H1 (cell line): Measurements from ENCODE around the gene ADIPOR1. TPM values are rescaled to one million over a fixed set of nuclear protein-coding genes. Genes with fewer than 3 reads are reported as not detected.

ENCODE experiments used
- CTCF ChIA-PET: fragments of 300-600 bp; sonication (Branson Sonifier 250); formaldehyde crosslinking; loops from one replicate; lab custom pipeline; 2021; ENCODE audit not compliant: partially characterized antibody; lab: Charles Lee
- POLR2A ChIA-PET: fragments of 300-600 bp; sonication (Branson Sonifier 250); formaldehyde crosslinking; loops from one replicate; lab custom pipeline; 2021; ENCODE audit warnings: inconsistent platforms; ENCODE audit not compliant: partially characterized antibody; lab: Charles Lee
- DNase-seq, 2 experiments: peaks; one replicate each; pipeline versions ENCODE4 v3.0.0 to v3.0.0-alpha.2; 2010 to 2022; ENCODE audit warnings: low spot score in 2 of 2, low read depth in 1 of 2, mixed read lengths in 1 of 2
- FAIRE-seq: peaks from 2 replicates; lab custom pipeline; 2011; peaks lifted over from hg19 to GRCh38; lab: Jason Lieb, UNC
- H2AFZ ChIP-seq: 2 replicates; pipeline ENCODE4 v1.8.1; 2012; ENCODE audit warnings: low read length, inconsistent platforms
- H2AK5ac ChIP-seq: 2 replicates; pipeline ENCODE4 v1.6.1; 2013; ENCODE audit warnings: low read depth, low read length
- H2BK120ac ChIP-seq: replicated peaks from 2 replicates; pipeline ENCODE3; 2013; ENCODE audit warnings: low read depth, low read length, inconsistent platforms
- H2BK12ac ChIP-seq: 2 replicates; pipeline ENCODE4 v1.6.1; 2013; ENCODE audit warnings: low read depth, low read length
- H2BK15ac ChIP-seq: 2 replicates; pipeline ENCODE4 v1.6.1; 2013; ENCODE audit warnings: low read length
- H2BK20ac ChIP-seq: 2 replicates; pipeline ENCODE4 v1.6.1; 2013; ENCODE audit warnings: low read length
- H2BK5ac ChIP-seq: 2 replicates; pipeline ENCODE4 v1.6.1; 2013; ENCODE audit warnings: low read depth, low read length
- H3K14ac ChIP-seq: 2 replicates; pipeline ENCODE4 v1.6.1; 2013; ENCODE audit warnings: inconsistent platforms; ENCODE audit not compliant: insufficient read length
- H3K18ac ChIP-seq: 2 replicates; pipeline ENCODE4 v1.6.1; 2013; ENCODE audit warnings: low read length; ENCODE audit errors: extremely low read depth
- H3K23ac ChIP-seq: 2 replicates; pipeline ENCODE4 v1.6.1; 2013; ENCODE audit warnings: inconsistent platforms; ENCODE audit not compliant: insufficient read length
- H3K23me2 ChIP-seq: 2 replicates; pipeline ENCODE4 v1.6.1; 2013; ENCODE audit warnings: low read depth, low read length
- H3K27ac ChIP-seq: 2 replicates; pipeline ENCODE4 v1.6.1; 2011; ENCODE audit warnings: low read depth, low read length, inconsistent platforms
- H3K27me3 ChIP-seq, 4 experiments: replicated peaks in 1 of 4; 1 replicate in 1 of 4; 2 replicates in 3 of 4; pipeline versions ENCODE4 v1.6.1 to v1.8.1; 2011 to 2013; ENCODE audit warnings: low read length in 3 of 4, mild to moderate bottlenecking in 3 of 4, inconsistent platforms in 2 of 4, mixed read lengths in 2 of 4, moderate library complexity in 1 of 4; ENCODE audit not compliant: control insufficient read depth in 3 of 4, insufficient read depth in 3 of 4; ENCODE audit errors: extremely low read depth in 1 of 4
- H3K36me3 ChIP-seq, 4 experiments: 2 replicates each; pipeline versions ENCODE4 v1.6.1 to v1.8.1; 2011 to 2013; ENCODE audit warnings: mild to moderate bottlenecking in 4 of 4, low read length in 3 of 4, moderate library complexity in 2 of 4, control low read depth in 1 of 4, inconsistent platforms in 1 of 4; ENCODE audit not compliant: insufficient read depth in 4 of 4, control insufficient read depth in 2 of 4
- H3K4ac ChIP-seq: replicated peaks from 2 replicates; pipeline ENCODE3; 2013; ENCODE audit warnings: low read length, low read depth, mixed read lengths, inconsistent platforms; ENCODE audit not compliant: insufficient read length
- H3K4me1 ChIP-seq, 4 experiments: replicated peaks in 1 of 4; 1 replicate in 1 of 4; 2 replicates in 3 of 4; pipeline versions ENCODE4 v1.6.1 to v1.8.1; 2011 to 2013; ENCODE audit warnings: low read length in 3 of 4, inconsistent platforms in 2 of 4, mixed read lengths in 1 of 4; ENCODE audit not compliant: insufficient read depth in 4 of 4, control insufficient read depth in 3 of 4
- H3K4me2 ChIP-seq, 2 experiments: 2 replicates each; pipeline versions ENCODE4 v1.6.1 to v1.8.1; 2011 to 2013; ENCODE audit warnings: low read depth in 2 of 2, low read length in 2 of 2, control low read depth in 1 of 2, inconsistent platforms in 1 of 2, mild to moderate bottlenecking in 1 of 2; ENCODE audit not compliant: insufficient read depth in 1 of 2
- H3K4me3 ChIP-seq, 4 experiments: fragments of 200-600, 300-600 bp in 1 of 4; sonication (generic), shearing (Covaris generic), sonication (Bioruptor Twin) in 1 of 4; 2 replicates each; pipeline versions ENCODE4 v1.5.1 to v1.8.1; 2011 to 2016; ENCODE audit warnings: low read length in 4 of 4, low read depth in 3 of 4, control low read depth in 2 of 4, inconsistent platforms in 2 of 4, mild to moderate bottlenecking in 2 of 4, mixed read lengths in 1 of 4, moderate library complexity in 1 of 4; ENCODE audit not compliant: insufficient read depth in 2 of 4; ENCODE audit errors: extremely low read depth in 1 of 4
- H3K56ac ChIP-seq: replicated peaks from 2 replicates; pipeline ENCODE3; 2013; ENCODE audit warnings: low read depth, mild to moderate bottlenecking, mixed read lengths, low read length, inconsistent platforms; ENCODE audit not compliant: insufficient read length
- H3K79me1 ChIP-seq: 2 replicates; pipeline ENCODE4 v1.6.1; 2013; ENCODE audit warnings: low read depth, low read length, control low read depth
- H3K79me2 ChIP-seq, 2 experiments: 2 replicates each; pipeline versions ENCODE4 v1.6.1 to v1.8.1; 2012 to 2013; ENCODE audit warnings: low read length in 2 of 2, mild to moderate bottlenecking in 2 of 2, inconsistent platforms in 1 of 2; ENCODE audit not compliant: insufficient read depth in 2 of 2, control insufficient read depth in 1 of 2
- H3K9ac ChIP-seq, 4 experiments: replicated peaks in 1 of 4; 1 replicate in 1 of 4; 2 replicates in 3 of 4; pipeline versions ENCODE4 v1.6.1 to v1.8.1; 2011 to 2013; ENCODE audit warnings: low read depth in 3 of 4, low read length in 3 of 4, control low read depth in 2 of 4, mild to moderate bottlenecking in 2 of 4, moderate library complexity in 2 of 4, inconsistent platforms in 1 of 4; ENCODE audit errors: extremely low read depth in 1 of 4
- H3K9me3 ChIP-seq, 2 experiments: 2 replicates each; pipeline versions ENCODE4 v1.6.1 to v1.8.1; 2012 to 2013; ENCODE audit warnings: mild to moderate bottlenecking in 2 of 2, moderate library complexity in 2 of 2, control low read depth in 1 of 2, inconsistent platforms in 1 of 2, low read depth in 1 of 2, low read length in 1 of 2, mixed read lengths in 1 of 2; ENCODE audit not compliant: insufficient read depth in 2 of 2
- H4K20me1 ChIP-seq, 2 experiments: replicated peaks in 1 of 2; 2 replicates each; pipeline versions ENCODE3 to v1.8.1; 2011 to 2013; ENCODE audit warnings: inconsistent platforms in 2 of 2, low read length in 2 of 2, mild to moderate bottlenecking in 1 of 2; ENCODE audit not compliant: insufficient read depth in 2 of 2, control insufficient read depth in 1 of 2
- H4K5ac ChIP-seq: 2 replicates; pipeline ENCODE4 v1.6.1; 2013; ENCODE audit warnings: low read length, low read depth, mixed read lengths, inconsistent platforms; ENCODE audit not compliant: insufficient read length
- H4K8ac ChIP-seq: 2 replicates; pipeline ENCODE4 v1.8.0; 2013; ENCODE audit warnings: mild to moderate bottlenecking, moderate library complexity, low read length, inconsistent platforms; ENCODE audit not compliant: insufficient read depth; ENCODE audit errors: extremely low read depth
- H4K91ac ChIP-seq: replicated peaks from 2 replicates; pipeline ENCODE3; 2013; ENCODE audit warnings: low read length, mixed read lengths, inconsistent platforms; ENCODE audit not compliant: insufficient read length
- BCL11A ChIP-seq, 2 experiments: IDR thresholded peaks; one replicate each; pipeline ENCODE4 v1.6.1; 2011; ENCODE audit warnings: low read depth in 2 of 2, low read length in 2 of 2, mild to moderate bottlenecking in 2 of 2
- BRCA1 ChIP-seq: IDR thresholded peaks from 2 replicates; pipeline ENCODE4 v1.6.1; 2012; ENCODE audit warnings: low read depth, low read length, improper control_type of control experiment
- CREB1 ChIP-seq: IDR thresholded peaks from 2 replicates; pipeline ENCODE4 v1.6.1; 2012; ENCODE audit warnings: inconsistent platforms
- HDAC6 ChIP-seq: IDR thresholded peaks from one replicate; pipeline ENCODE4 v1.7.1; 2012; ENCODE audit warnings: low read depth, mild to moderate bottlenecking, inconsistent platforms, low read length, moderate library complexity
- JUND ChIP-seq: IDR thresholded peaks from 2 replicates; pipeline ENCODE4 v1.6.1; 2011; ENCODE audit warnings: mild to moderate bottlenecking, improper control_type of control experiment, low read length
- MAX ChIP-seq: IDR thresholded peaks from 2 replicates; pipeline ENCODE4 v1.6.1; 2012; ENCODE audit warnings: inconsistent platforms
- NANOG ChIP-seq: IDR thresholded peaks from 2 replicates; pipeline ENCODE4 v1.6.1; 2011; ENCODE audit warnings: low read length, low read depth, mild to moderate bottlenecking, inconsistent platforms; ENCODE audit not compliant: insufficient read depth, poor library complexity, severe bottlenecking
- POU5F1 ChIP-seq: IDR thresholded peaks from 2 replicates; pipeline ENCODE4 v1.6.1; 2011; ENCODE audit warnings: low read depth, mild to moderate bottlenecking, low read length, moderate library complexity
- RXRA ChIP-seq: IDR thresholded peaks from 2 replicates; pipeline ENCODE4 v1.6.1; 2011; ENCODE audit warnings: low read depth, mild to moderate bottlenecking, low read length, moderate library complexity; ENCODE audit not compliant: insufficient read depth
- SIX5 ChIP-seq: IDR thresholded peaks from 2 replicates; pipeline ENCODE4 v1.6.1; 2011; ENCODE audit warnings: mild to moderate bottlenecking, low read depth, low read length
- TEAD4 ChIP-seq: IDR thresholded peaks from 2 replicates; pipeline ENCODE4 v1.6.1; 2012; ENCODE audit warnings: low read depth, low read length, inconsistent platforms, mixed read lengths
- ZNF274 ChIP-seq: IDR thresholded peaks from 2 replicates; pipeline ENCODE4 v1.7.0; 2012; ENCODE audit warnings: low read length, borderline replicate concordance; ENCODE audit errors: extremely low read depth
- polyA plus RNA-seq, 7 experiments: library from polyadenylated mRNA; depleted of rRNA in 3 of 7; stranded (reverse) in 5 of 7; unstranded in 2 of 7; fragments of >200 nt in 5 of 7; fragments of 200-250 nt in 2 of 7; gene quantifications; 1 replicate in 5 of 7; 2 replicates in 1 of 7; 4 replicates in 1 of 7; pipeline versions ENCODE4 v1.2.1 to v1.2.3, GENCODE V29; 2011 to 2013; ENCODE audit warnings: missing spikeins in 2 of 7, mixed read lengths in 2 of 7
- total RNA-seq: library from RNA; stranded (reverse); fragmentation: NEBNext Ultra II Directional; extraction: Animal tissue kit (Norgen Biotek cat#: 25700); gene quantifications from 2 replicates; pipeline ENCODE4 v1.2.1, GENCODE V29; 2021
- TF ChIP-seq, protein P1 (sequence below): IDR thresholded peaks from 2 replicates; pipeline ENCODE4 v1.6.1; 2011; ENCODE audit warnings: low read length, improper control_type of control experiment
- TF ChIP-seq, protein P2 (sequence below): IDR thresholded peaks from 2 replicates; pipeline ENCODE4 v1.6.1; 2012; ENCODE audit warnings: inconsistent platforms

Gene ADIPOR1
- total and polyA plus RNA-seq, 2 of the 8 experiments (the other 6 are each of a cell fraction or from before 2014, with no cell fraction given), result 69.8 to 118 TPM

- Histone ChIP-seq H3K4me1 (no peaks in the 10 kb centered on the region), H3K14ac (no peak overlapping the region), H4K91ac (no peak overlapping the region), H2BK5ac (no peak overlapping the region), H3K36me3 (no peaks in the 10 kb centered on the region), H3K56ac (no peak overlapping the region), H2BK12ac (no peak overlapping the region), H2BK15ac (no peak overlapping the region), H3K79me2 (no peaks in the 10 kb centered on the region), H3K9ac (no peak overlapping the region), H3K27ac (no peak overlapping the region), H3K9me3 (no peaks in the 10 kb centered on the region), H2AK5ac (no peak overlapping the region), H2BK20ac (no peak overlapping the region), H4K20me1 (no peaks in the 10 kb centered on the region), H3K4me2 (no peak overlapping the region), H3K27me3 (no peaks in the 10 kb centered on the region), H3K4me3 (no peak overlapping the region), H2AFZ (no peak overlapping the region), H3K23ac (no peak overlapping the region), H2BK120ac (no peak overlapping the region), H4K5ac (no peak overlapping the region), H3K18ac (no peak overlapping the region), H3K23me2 (no peaks in the 10 kb centered on the region), H4K8ac (no peak overlapping the region), H3K4ac (no peak overlapping the region), H3K79me1 (no peaks in the 10 kb centered on the region)
- CTCF ChIA-PET, result interaction anchor here (0.6 to 5.6 kb wide), 4 partner anchors 8 to 66 kb away, joined by 3 to 43 read pairs (median 4); no protein-coding TSS in a partner anchor
- POLR2A ChIA-PET, result interaction anchor here (2.6 kb wide), 1 partner anchor 16 kb away, joined by 8 read pairs; the partner anchor contains the start of gene TMEM183A
- DNase-seq, result no peak
- no peak for FAIRE-seq
- TF ChIP-seq CREB1 (no peak), RXRA (no peak), BRCA1 (no peak), POU5F1 (no peak), ZNF274 (no peak), SIX5 (no peak), MAX (no peak), HDAC6 (no peak), NANOG (no peak), TEAD4 (no peak), JUND (no peak), BCL11A (IDR thresholded peaks at IDR 0.05; ENCODE audit: low read depth in 2 of 2, low read length in 2 of 2) (no peak)
- TF ChIP-seq, protein P1, sequence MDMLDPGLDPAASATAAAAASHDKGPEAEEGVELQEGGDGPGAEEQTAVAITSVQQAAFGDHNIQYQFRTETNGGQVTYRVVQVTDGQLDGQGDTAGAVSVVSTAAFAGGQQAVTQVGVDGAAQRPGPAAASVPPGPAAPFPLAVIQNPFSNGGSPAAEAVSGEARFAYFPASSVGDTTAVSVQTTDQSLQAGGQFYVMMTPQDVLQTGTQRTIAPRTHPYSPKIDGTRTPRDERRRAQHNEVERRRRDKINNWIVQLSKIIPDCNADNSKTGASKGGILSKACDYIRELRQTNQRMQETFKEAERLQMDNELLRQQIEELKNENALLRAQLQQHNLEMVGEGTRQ, result no peak
- TF ChIP-seq, protein P2, sequence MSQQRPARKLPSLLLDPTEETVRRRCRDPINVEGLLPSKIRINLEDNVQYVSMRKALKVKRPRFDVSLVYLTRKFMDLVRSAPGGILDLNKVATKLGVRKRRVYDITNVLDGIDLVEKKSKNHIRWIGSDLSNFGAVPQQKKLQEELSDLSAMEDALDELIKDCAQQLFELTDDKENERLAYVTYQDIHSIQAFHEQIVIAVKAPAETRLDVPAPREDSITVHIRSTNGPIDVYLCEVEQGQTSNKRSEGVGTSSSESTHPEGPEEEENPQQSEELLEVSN, result no peak
Observed at GRCh38 chr1:202991112-202991511, 33.0 kb upstream of the ADIPOR1 start.
